ENCODE results near the gene LYPD6B.

The LYPD6B gene

GRCh38 chr2:149169656-149170055 lies 131.2 kb downstream of the LYPD6B start:
- H2BK5ac ChIP-seq (ENCODE audit: low read length) = no peak overlapping the region
- H2AFZ ChIP-seq (ENCODE audit: low read length) = no peak overlapping the region
- H4K8ac ChIP-seq (ENCODE audit: low read depth, low read length) = no peak overlapping the region
- no peak overlapping the region for H3K4me3 ChIP-seq (ENCODE audit: low read length in 2 of 2)
- H3K4me2 ChIP-seq (ENCODE audit: insufficient read depth, low read length, poor library complexity, severe bottlenecking) = no peak overlapping the region
- no peaks in the 10 kb centered on the region for H3K36me3 ChIP-seq (replicated peaks in 1 of 2; ENCODE audit: control insufficient read depth in 2 of 2, insufficient read depth in 2 of 2, low read length in 2 of 2)
- H2BK12ac ChIP-seq (ENCODE audit: low read length) = no peak overlapping the region
- no peak overlapping the region for H3K18ac ChIP-seq (ENCODE audit: low read length)
- no CpG with 5 or more reads among the region's 4 CpGs for WGBS, 2 donors (ENCODE audit: extremely low coverage in 2 of 2, insufficient read length in 2 of 2, insufficient replicate concordance in 1 of 2)
- no peak for DNase-seq (ENCODE audit: low spot score)
- H3K9ac ChIP-seq (ENCODE audit: low read depth, low read length, poor library complexity) = no peak overlapping the region
- H2BK15ac ChIP-seq (ENCODE audit: low read length) = no peak overlapping the region
- H3K27ac ChIP-seq (replicated peaks; ENCODE audit: low read length) = no peak overlapping the region
- H3K4ac ChIP-seq (ENCODE audit: low read length) = no peak overlapping the region
- no peak overlapping the region for H3K23ac ChIP-seq (ENCODE audit: low read depth, low read length, poor library complexity)
- no peak overlapping the region for H2BK120ac ChIP-seq (ENCODE audit: low read depth, low read length)
- H3K79me1 ChIP-seq (ENCODE audit: low read depth, low read length) = no peaks in the 10 kb centered on the region
- H3K9me3 ChIP-seq (replicated peaks in 1 of 2; ENCODE audit: control insufficient read depth in 2 of 2, insufficient read depth in 1 of 2, low read depth in 1 of 2, low read length in 2 of 2) = no peaks in the 10 kb centered on the region
- no peak overlapping the region for H3K14ac ChIP-seq (ENCODE audit: low read length)
- peaks cover 0 to 3% of the 10 kb centered on the region in 2 donors for H3K4me1 ChIP-seq (ENCODE audit: control insufficient read depth in 2 of 2, insufficient read depth in 1 of 2, low read depth in 1 of 2, low read length in 2 of 2)
- no peaks in the 10 kb centered on the region for H3K27me3 ChIP-seq (ENCODE audit: control insufficient read depth in 3 of 3, insufficient read depth in 3 of 3, low read depth in 1 of 3, low read length in 3 of 3)
- H4K91ac ChIP-seq (ENCODE audit: low read depth, low read length, poor library complexity) = no peak overlapping the region
- no peak overlapping the region for H2AK5ac ChIP-seq (ENCODE audit: low read depth, low read length)

DNA sequence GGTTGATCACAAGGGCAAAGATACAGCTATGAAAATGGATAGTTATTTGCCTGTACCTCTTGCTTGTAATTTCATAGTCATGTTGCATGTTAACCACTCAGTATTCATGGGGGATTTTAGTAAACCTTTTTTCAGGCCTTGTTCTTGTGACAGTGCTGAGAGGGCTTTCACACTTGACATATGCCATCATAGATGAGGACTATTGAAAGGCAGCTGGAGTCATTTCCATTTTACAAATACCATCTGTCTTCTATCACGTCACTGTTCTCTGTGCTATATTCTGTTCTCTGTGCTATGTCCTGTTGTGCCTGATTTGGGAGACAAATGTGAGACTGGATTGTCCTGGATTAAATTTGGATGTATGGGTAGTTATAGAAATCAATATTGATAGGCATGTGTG lies 131.7 kb downstream of the LYPD6B start:
- Histone ChIP-seq H3K79me1 (ENCODE audit: low read depth, low read length) (no peaks in the 10 kb centered on the region), H3K23ac (ENCODE audit: low read depth, low read length, poor library complexity) (no peak overlapping the region), H2AFZ (ENCODE audit: low read length) (no peak overlapping the region), H3K27me3 (ENCODE audit: control insufficient read depth in 3 of 3, insufficient read depth in 3 of 3, low read depth in 1 of 3, low read length in 3 of 3) (no peaks in the 10 kb centered on the region), H3K27ac (replicated peaks; ENCODE audit: low read length) (no peak overlapping the region), H3K4me2 (ENCODE audit: insufficient read depth, low read length, poor library complexity, severe bottlenecking) (no peak overlapping the region), H3K18ac (ENCODE audit: low read length) (no peak overlapping the region), H3K9me3 (replicated peaks in 1 of 2; ENCODE audit: control insufficient read depth in 2 of 2, insufficient read depth in 1 of 2, low read depth in 1 of 2, low read length in 2 of 2) (no peaks in the 10 kb centered on the region), H3K4ac (ENCODE audit: low read length) (no peak overlapping the region), H4K91ac (ENCODE audit: low read depth, low read length, poor library complexity) (no peak overlapping the region), H3K4me3 (ENCODE audit: low read length in 2 of 2) (no peak overlapping the region), H2BK5ac (ENCODE audit: low read length) (no peak overlapping the region), H3K14ac (ENCODE audit: low read length) (no peak overlapping the region), H4K8ac (ENCODE audit: low read depth, low read length) (no peak overlapping the region), H2AK5ac (ENCODE audit: low read depth, low read length) (no peak overlapping the region), H3K4me1 (ENCODE audit: control insufficient read depth in 2 of 2, insufficient read depth in 1 of 2, low read depth in 1 of 2, low read length in 2 of 2) (peaks cover 0 to 3% of the 10 kb centered on the region in 2 donors), H2BK15ac (ENCODE audit: low read length) (no peak overlapping the region), H3K9ac (ENCODE audit: low read depth, low read length, poor library complexity) (no peak overlapping the region), H2BK12ac (ENCODE audit: low read length) (no peak overlapping the region), H3K36me3 (replicated peaks in 1 of 2; ENCODE audit: control insufficient read depth in 2 of 2, insufficient read depth in 2 of 2, low read length in 2 of 2) (no peaks in the 10 kb centered on the region), H2BK120ac (ENCODE audit: low read depth, low read length) (no peak overlapping the region)
- no CpG with 5 or more reads among the region's 1 CpG for WGBS, 2 donors (ENCODE audit: extremely low coverage in 2 of 2, insufficient read length in 2 of 2, insufficient replicate concordance in 1 of 2)
- no peak for DNase-seq (ENCODE audit: low spot score)

GRCh38 chr2:149170911-149171310 lies 132.4 kb downstream of the LYPD6B start:
- H2BK5ac ChIP-seq (ENCODE audit: low read length) = no peak overlapping the region
- H3K4me2 ChIP-seq (ENCODE audit: insufficient read depth, low read length, poor library complexity, severe bottlenecking) = no peak overlapping the region
- no peak overlapping the region for H2BK15ac ChIP-seq (ENCODE audit: low read length)
- no peaks in the 10 kb centered on the region for H3K9me3 ChIP-seq (replicated peaks in 1 of 2; ENCODE audit: control insufficient read depth in 2 of 2, insufficient read depth in 1 of 2, low read depth in 1 of 2, low read length in 2 of 2)
- H3K14ac ChIP-seq (ENCODE audit: low read length) = no peak overlapping the region
- H2AFZ ChIP-seq (ENCODE audit: low read length) = no peak overlapping the region
- H2BK12ac ChIP-seq (ENCODE audit: low read length) = no peak overlapping the region
- no peak overlapping the region for H2AK5ac ChIP-seq (ENCODE audit: low read depth, low read length)
- no peaks in the 10 kb centered on the region for H3K27me3 ChIP-seq (ENCODE audit: control insufficient read depth in 3 of 3, insufficient read depth in 3 of 3, low read depth in 1 of 3, low read length in 3 of 3)
- H3K4me1 ChIP-seq (ENCODE audit: control insufficient read depth in 2 of 2, insufficient read depth in 1 of 2, low read depth in 1 of 2, low read length in 2 of 2) = peaks cover 0 to 3% of the 10 kb centered on the region in 2 donors
- WGBS, 2 donors (ENCODE audit: extremely low coverage in 2 of 2, insufficient read length in 2 of 2, insufficient replicate concordance in 1 of 2) = no CpG with 5 or more reads among the region's 3 CpGs
- H3K9ac ChIP-seq (ENCODE audit: low read depth, low read length, poor library complexity) = no peak overlapping the region
- H3K36me3 ChIP-seq (replicated peaks in 1 of 2; ENCODE audit: control insufficient read depth in 2 of 2, insufficient read depth in 2 of 2, low read length in 2 of 2) = no peaks in the 10 kb centered on the region
- no peak overlapping the region for H3K4ac ChIP-seq (ENCODE audit: low read length)
- H3K18ac ChIP-seq (ENCODE audit: low read length) = no peak overlapping the region
- no peak overlapping the region for H2BK120ac ChIP-seq (ENCODE audit: low read depth, low read length)
- no peak for DNase-seq (ENCODE audit: low spot score)
- H3K23ac ChIP-seq (ENCODE audit: low read depth, low read length, poor library complexity) = no peak overlapping the region
- H4K8ac ChIP-seq (ENCODE audit: low read depth, low read length) = no peak overlapping the region
- no peak overlapping the region for H4K91ac ChIP-seq (ENCODE audit: low read depth, low read length, poor library complexity)
- H3K27ac ChIP-seq (replicated peaks; ENCODE audit: low read length) = no peak overlapping the region
- H3K4me3 ChIP-seq (ENCODE audit: low read length in 2 of 2) = no peak overlapping the region
- H3K79me1 ChIP-seq (ENCODE audit: low read depth, low read length) = no peaks in the 10 kb centered on the region

DNA sequence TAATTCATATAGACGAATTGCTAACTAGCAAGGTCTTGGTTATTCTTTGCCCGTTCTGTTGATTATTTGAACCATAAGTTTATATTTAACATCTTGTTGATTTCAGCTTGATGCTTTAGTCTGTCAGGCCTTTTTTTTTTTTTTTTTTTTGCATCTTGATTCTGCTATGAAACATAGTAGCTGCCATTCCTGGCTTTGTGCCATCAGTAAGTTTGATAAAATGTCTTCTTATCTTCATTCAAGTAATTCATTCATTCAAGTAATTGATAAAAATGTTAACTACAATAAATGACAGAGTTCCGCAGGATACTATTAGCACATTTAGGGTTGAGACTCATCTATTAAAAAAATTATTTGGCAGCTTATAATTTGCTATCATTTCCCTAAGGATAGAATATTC lies 134.7 kb downstream of the LYPD6B start:
- H3K9me3 ChIP-seq (replicated peaks in 1 of 2; ENCODE audit: control insufficient read depth in 2 of 2, insufficient read depth in 1 of 2, low read depth in 1 of 2, low read length in 2 of 2) = no peaks in the 10 kb centered on the region

More for the DNA sequence above, 134.7 kb downstream of the LYPD6B start:
- no peak for DNase-seq (ENCODE audit: low spot score)
- no peak overlapping the region for H2BK12ac ChIP-seq (ENCODE audit: low read length)
- no peak overlapping the region for H3K18ac ChIP-seq (ENCODE audit: low read length)
- H3K4me3 ChIP-seq (ENCODE audit: low read length in 2 of 2) = no peak overlapping the region
- no peaks in the 10 kb centered on the region for H3K79me1 ChIP-seq (ENCODE audit: low read depth, low read length)
- H3K4me1 ChIP-seq (ENCODE audit: control insufficient read depth in 2 of 2, insufficient read depth in 1 of 2, low read depth in 1 of 2, low read length in 2 of 2) = no peaks in the 10 kb centered on the region
- H2AFZ ChIP-seq (ENCODE audit: low read length) = no peak overlapping the region
- H3K27me3 ChIP-seq (ENCODE audit: control insufficient read depth in 3 of 3, insufficient read depth in 3 of 3, low read depth in 1 of 3, low read length in 3 of 3) = no peaks in the 10 kb centered on the region
- H2BK15ac ChIP-seq (ENCODE audit: low read length) = no peak overlapping the region
- H3K27ac ChIP-seq (replicated peaks; ENCODE audit: low read length) = no peak overlapping the region
- no peak overlapping the region for H3K4ac ChIP-seq (ENCODE audit: low read length)
- no peak overlapping the region for H2BK5ac ChIP-seq (ENCODE audit: low read length)
- no peak overlapping the region for H3K23ac ChIP-seq (ENCODE audit: low read depth, low read length, poor library complexity)
- no peak overlapping the region for H4K8ac ChIP-seq (ENCODE audit: low read depth, low read length)
- no peak overlapping the region for H3K14ac ChIP-seq (ENCODE audit: low read length)
- H2AK5ac ChIP-seq (ENCODE audit: low read depth, low read length) = no peak overlapping the region
- no peak overlapping the region for H3K4me2 ChIP-seq (ENCODE audit: insufficient read depth, low read length, poor library complexity, severe bottlenecking)
- no peaks in the 10 kb centered on the region for H3K36me3 ChIP-seq (replicated peaks in 1 of 2; ENCODE audit: control insufficient read depth in 2 of 2, insufficient read depth in 2 of 2, low read length in 2 of 2)
- no peak overlapping the region for H3K9ac ChIP-seq (ENCODE audit: low read depth, low read length, poor library complexity)
- no peak overlapping the region for H4K91ac ChIP-seq (ENCODE audit: low read depth, low read length, poor library complexity)
- no CpG with 5 or more reads among the region's 3 CpGs for WGBS, 2 donors (ENCODE audit: extremely low coverage in 2 of 2, insufficient read length in 2 of 2, insufficient replicate concordance in 1 of 2)
- no peak overlapping the region for H2BK120ac ChIP-seq (ENCODE audit: low read depth, low read length)
